Caco-2 (cell line): Measurements from ENCODE around the gene HID1. TPM values are rescaled to one million over a fixed set of nuclear protein-coding genes. Genes with fewer than 3 reads are reported as not detected.

Experiments used
- BruUV-seq: library from RNA; stranded (reverse); fragments of 400-500 nt; replicated peaks from 2 replicates; lab custom pipeline; 2021; lab: Mats Ljungman, UMichigan
- CTCF ChIA-PET: fragments of 300-600 bp; sonication (Branson Sonifier 250); formaldehyde crosslinking; loops from one replicate; lab custom pipeline; 2022; ENCODE audit warnings: antibody characterized with exemption; lab: Charles Lee
- POLR2A ChIA-PET: fragments of 300-600 bp; sonication (Branson Sonifier 250); formaldehyde crosslinking; loops from one replicate; lab custom pipeline; 2022; ENCODE audit warnings: antibody characterized with exemption; lab: Charles Lee
- DNase-seq, 2 experiments: peaks; one replicate each; pipeline versions ENCODE4 v3.0.0 to v3.0.0-alpha.2; 2020 to 2022
- H3K27me3 ChIP-seq: replicated peaks from 2 replicates; pipeline ENCODE4 v1.6.0; 2011; ENCODE audit warnings: low read length; ENCODE audit not compliant: control insufficient read depth, insufficient read depth
- H3K36me3 ChIP-seq: 2 replicates; pipeline ENCODE4 v1.5.1; 2011; ENCODE audit warnings: low read length; ENCODE audit not compliant: control insufficient read depth, insufficient read depth
- H3K4me1 ChIP-seq: fragments of 250-450 bp; sonication (Bioruptor Pico); 2 replicates; pipeline ENCODE4 v1.5.1; 2020; ENCODE audit warnings: mild to moderate bottlenecking
- H3K4me3 ChIP-seq: 2 replicates; pipeline ENCODE4 v1.5.1; 2011; ENCODE audit warnings: low read depth, mild to moderate bottlenecking, control low read depth, low read length
- H3K9me3 ChIP-seq: fragments of 250-450 bp; sonication (Bioruptor Pico); 2 replicates; pipeline ENCODE4 v1.5.1; 2020; ENCODE audit warnings: mild to moderate bottlenecking, moderate library complexity
- H3K27ac Mint-ChIP-seq: one replicate; pipeline ENCODE4 v1.8.0; 2022; ENCODE audit warnings: mixed read lengths; ENCODE audit not compliant: unreplicated experiment
- H3K27me3 Mint-ChIP-seq: one replicate; pipeline ENCODE4 v1.8.0; 2022; ENCODE audit warnings: mixed read lengths; ENCODE audit not compliant: insufficient read depth, unreplicated experiment
- H3K36me3 Mint-ChIP-seq: one replicate; pipeline ENCODE4 v1.8.0; 2022; ENCODE audit warnings: mild to moderate bottlenecking, mixed read lengths; ENCODE audit not compliant: insufficient read depth, unreplicated experiment
- H3K4me1 Mint-ChIP-seq: one replicate; pipeline ENCODE4 v1.8.0; 2022; ENCODE audit warnings: low read depth, mixed read lengths; ENCODE audit not compliant: unreplicated experiment
- H3K4me3 Mint-ChIP-seq: one replicate; pipeline ENCODE4 v1.8.0; 2022; ENCODE audit warnings: mild to moderate bottlenecking, moderate library complexity, mixed read lengths; ENCODE audit not compliant: unreplicated experiment
- H3K9me3 Mint-ChIP-seq: one replicate; pipeline ENCODE4 v1.8.0; 2022; ENCODE audit warnings: mixed read lengths; ENCODE audit not compliant: unreplicated experiment
- intact Hi-C: fragments of 100-400 bp; cut with micrococcal nuclease; formaldehyde crosslinking; loops from one replicate; pipeline ENCODE4 v1.10.0; 2022; ENCODE audit not compliant: unreplicated experiment
- total RNA-seq: library from RNA; stranded (reverse); gene quantifications from 2 replicates; pipeline ENCODE4 v1.2.3, GENCODE V29; 2022
- TF ChIP-seq, protein P1 (sequence below), 2 experiments: fragments of 200-600 bp in 1 of 2; IDR thresholded peaks; 1 replicate in 1 of 2; 2 replicates in 1 of 2; pipeline versions ENCODE4 v1.5.1 to v1.8.0; 2011 to 2022; ENCODE audit warnings: antibody characterized with exemption in 1 of 2, control low read depth in 1 of 2, inconsistent platforms in 1 of 2, low read depth in 1 of 2, low read length in 1 of 2, mild to moderate bottlenecking in 1 of 2, moderate library complexity in 1 of 2; ENCODE audit not compliant: insufficient read depth in 1 of 2, severe bottlenecking in 1 of 2, unreplicated experiment in 1 of 2

Gene HID1
- total RNA-seq, 1 experiment from 2014 or later, result 29.8 TPM

DNA sequence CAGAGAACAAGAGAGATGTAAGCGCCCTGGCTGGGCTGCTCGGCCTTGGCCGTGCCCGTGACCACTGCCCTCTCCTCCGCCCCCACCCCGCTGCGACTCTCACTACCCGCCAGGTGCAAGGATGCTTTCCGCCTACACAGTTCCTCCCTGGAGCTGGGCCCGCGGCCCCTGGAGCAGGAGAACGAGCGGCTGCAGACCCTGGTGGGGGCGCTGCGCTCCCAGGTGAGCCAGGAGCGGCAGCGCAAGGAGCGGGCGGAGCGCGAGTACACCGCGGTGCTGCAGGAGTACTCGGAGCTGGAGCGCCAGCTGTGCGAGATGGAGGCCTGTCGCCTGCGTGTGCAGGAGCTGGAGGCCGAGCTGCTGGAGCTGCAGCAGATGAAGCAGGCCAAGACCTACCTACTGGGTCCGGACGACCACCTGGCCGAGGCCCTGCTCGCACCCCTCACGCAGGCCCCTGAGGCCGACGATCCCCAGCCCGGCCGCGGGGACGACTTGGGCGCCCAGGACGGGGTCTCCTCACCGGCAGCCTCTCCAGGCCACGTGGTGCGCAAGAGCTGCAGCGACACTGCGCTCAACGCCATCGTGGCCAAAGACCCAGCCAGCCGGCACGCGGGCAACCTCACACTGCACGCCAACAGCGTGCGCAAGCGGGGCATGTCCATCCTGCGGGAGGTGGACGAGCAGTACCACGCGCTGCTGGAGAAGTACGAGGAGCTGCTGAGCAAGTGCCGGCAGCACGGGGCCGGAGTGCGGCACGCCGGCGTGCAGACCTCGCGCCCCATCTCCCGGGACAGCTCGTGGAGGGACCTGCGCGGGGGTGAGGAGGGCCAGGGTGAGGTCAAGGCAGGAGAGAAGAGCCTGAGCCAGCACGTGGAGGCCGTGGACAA is 30.8 kb upstream of the HID1 start:
- intact Hi-C loops, result no loop called here
- no peaks in the 10 kb centered on the region for H3K4me1 ChIP-seq
- H3K4me1 Mint-ChIP-seq, result no peaks in the 10 kb centered on the region

DNA sequence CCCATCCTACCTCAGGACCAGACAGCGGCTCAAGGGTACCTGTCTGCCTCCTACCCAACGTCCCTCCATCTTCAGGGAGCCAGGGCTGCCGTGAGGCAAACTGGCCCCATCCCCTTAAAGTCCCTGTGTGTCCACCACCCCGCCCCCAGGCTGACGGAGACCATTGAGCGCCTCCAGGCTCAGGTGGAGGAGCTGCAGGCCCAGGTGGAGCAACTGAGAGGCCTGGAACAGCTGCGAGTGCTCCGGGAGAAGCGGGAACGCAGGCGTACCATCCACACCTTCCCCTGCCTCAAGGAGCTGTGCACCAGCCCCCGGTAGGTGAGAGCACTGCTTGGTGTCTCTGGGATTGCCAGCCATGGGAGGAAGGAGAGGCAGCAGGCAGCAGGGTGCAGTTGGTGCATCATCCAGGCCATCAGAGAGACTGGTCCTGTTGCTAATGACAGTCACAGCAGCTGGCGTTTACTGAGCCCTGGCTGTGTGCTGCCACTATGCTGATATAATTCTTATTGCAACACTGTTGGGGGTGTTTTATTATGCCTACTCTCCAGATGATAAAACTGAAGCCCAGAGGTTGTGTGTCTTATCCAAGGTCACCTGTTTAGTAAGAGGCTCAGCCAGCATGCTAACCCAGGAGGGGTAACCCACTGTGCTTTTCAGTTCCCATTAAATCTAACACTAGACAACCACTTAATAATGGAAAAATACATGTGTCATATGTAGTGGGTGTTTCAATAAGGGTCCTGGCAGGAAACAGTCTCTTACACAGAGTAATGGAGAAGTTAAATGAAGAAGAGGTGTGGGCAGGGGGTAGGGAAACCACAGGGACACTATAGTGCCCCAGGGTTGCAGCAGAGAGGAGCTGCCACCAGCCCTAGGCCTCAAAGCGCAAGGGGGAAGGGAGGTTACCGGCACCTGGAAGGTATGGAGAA is 29.6 kb upstream of the HID1 start:
- no peaks in the 10 kb centered on the region for H3K27me3 Mint-ChIP-seq
- TF ChIP-seq, protein P1, sequence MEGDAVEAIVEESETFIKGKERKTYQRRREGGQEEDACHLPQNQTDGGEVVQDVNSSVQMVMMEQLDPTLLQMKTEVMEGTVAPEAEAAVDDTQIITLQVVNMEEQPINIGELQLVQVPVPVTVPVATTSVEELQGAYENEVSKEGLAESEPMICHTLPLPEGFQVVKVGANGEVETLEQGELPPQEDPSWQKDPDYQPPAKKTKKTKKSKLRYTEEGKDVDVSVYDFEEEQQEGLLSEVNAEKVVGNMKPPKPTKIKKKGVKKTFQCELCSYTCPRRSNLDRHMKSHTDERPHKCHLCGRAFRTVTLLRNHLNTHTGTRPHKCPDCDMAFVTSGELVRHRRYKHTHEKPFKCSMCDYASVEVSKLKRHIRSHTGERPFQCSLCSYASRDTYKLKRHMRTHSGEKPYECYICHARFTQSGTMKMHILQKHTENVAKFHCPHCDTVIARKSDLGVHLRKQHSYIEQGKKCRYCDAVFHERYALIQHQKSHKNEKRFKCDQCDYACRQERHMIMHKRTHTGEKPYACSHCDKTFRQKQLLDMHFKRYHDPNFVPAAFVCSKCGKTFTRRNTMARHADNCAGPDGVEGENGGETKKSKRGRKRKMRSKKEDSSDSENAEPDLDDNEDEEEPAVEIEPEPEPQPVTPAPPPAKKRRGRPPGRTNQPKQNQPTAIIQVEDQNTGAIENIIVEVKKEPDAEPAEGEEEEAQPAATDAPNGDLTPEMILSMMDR (IDR thresholded peaks at IDR 0.05; ENCODE audit: insufficient read depth in 1 of 2, low read depth in 1 of 2, low read length in 1 of 2, severe bottlenecking in 1 of 2, unreplicated experiment in 1 of 2), result no peak
- no peaks in the 10 kb centered on the region for H3K4me1 Mint-ChIP-seq
- H3K27ac Mint-ChIP-seq, result no peak overlapping the region
- no peaks in the 10 kb centered on the region for H3K9me3 ChIP-seq
- H3K36me3 Mint-ChIP-seq, result peaks cover 45% of the 10 kb centered on the region
- CTCF ChIA-PET, result no interaction called here
- no peak overlapping the region for H3K4me3 ChIP-seq
- H3K9me3 Mint-ChIP-seq, result no peaks in the 10 kb centered on the region
- peaks cover 2% of the 10 kb centered on the region for H3K36me3 ChIP-seq
- intact Hi-C loops, result no loop called here
- H3K4me1 ChIP-seq, result no peaks in the 10 kb centered on the region
- no peak for DNase-seq
- POLR2A ChIA-PET, result interaction anchor here (0.6 kb wide), 1 partner anchor 10 kb away, joined by 8 read pairs; no protein-coding TSS in a partner anchor
- H3K27me3 ChIP-seq, result no peaks in the 10 kb centered on the region
- no TSS peak for BruUV-seq
- no peak overlapping the region for H3K4me3 Mint-ChIP-seq

More for the DNA sequence above, 30.8 kb upstream of the HID1 start:
- POLR2A ChIA-PET, result interaction anchor here (0.6 kb wide), 1 partner anchor 11 kb away, joined by 8 read pairs; no protein-coding TSS in a partner anchor
- H3K36me3 Mint-ChIP-seq, result peaks cover 42% of the 10 kb centered on the region
- no peak for DNase-seq
- H3K27ac Mint-ChIP-seq, result no peak overlapping the region
- TF ChIP-seq, protein P1 (IDR thresholded peaks at IDR 0.05; ENCODE audit: insufficient read depth in 1 of 2, low read depth in 1 of 2, low read length in 1 of 2, severe bottlenecking in 1 of 2, unreplicated experiment in 1 of 2), result no peak
- Histone ChIP-seq H3K4me3 (no peak overlapping the region), H3K27me3 (no peaks in the 10 kb centered on the region), H3K9me3 (no peaks in the 10 kb centered on the region), H3K36me3 (peaks cover 2% of the 10 kb centered on the region)
- no peaks in the 10 kb centered on the region for H3K9me3 Mint-ChIP-seq
- no peaks in the 10 kb centered on the region for H3K27me3 Mint-ChIP-seq
- CTCF ChIA-PET, result interaction anchor here (1.4 kb wide), 1 partner anchor 79 kb away, joined by 4 read pairs; the partner anchor contains the start of gene OTOP2
- BruUV-seq, result no TSS peak
- H3K4me3 Mint-ChIP-seq, result no peak overlapping the region

GRCh38 chr17:74999523-74999922 is 27.0 kb upstream of the HID1 start:
- H3K36me3 ChIP-seq, result peaks cover 2% of the 10 kb centered on the region
- H3K4me3 ChIP-seq, result no peak overlapping the region
- BruUV-seq, result no TSS peak
- peaks cover 7% of the 10 kb centered on the region for H3K4me1 ChIP-seq
- no peaks in the 10 kb centered on the region for H3K27me3 ChIP-seq
- intact Hi-C loops, result no loop called here
- H3K9me3 ChIP-seq, result no peaks in the 10 kb centered on the region
- TF ChIP-seq, protein P1 (IDR thresholded peaks at IDR 0.05; ENCODE audit: insufficient read depth in 1 of 2, low read depth in 1 of 2, low read length in 1 of 2, severe bottlenecking in 1 of 2, unreplicated experiment in 1 of 2), result no peak
- Mint-ChIP-seq H3K9me3 (no peaks in the 10 kb centered on the region), H3K4me1 (peaks cover 1% of the 10 kb centered on the region), H3K27ac (no peak overlapping the region), H3K4me3 (no peak overlapping the region), H3K36me3 (peaks cover 53% of the 10 kb centered on the region), H3K27me3 (no peaks in the 10 kb centered on the region)
- ChIA-PET CTCF (interaction anchor here (0.7 to 1.1 kb wide), 2 partner anchors 32 to 38 kb away, joined by 3 read pairs; no protein-coding TSS in a partner anchor), POLR2A (interaction anchor here (1.7 kb wide), 1 partner anchor 13 kb away, joined by 7 read pairs; the partner anchor contains the start of gene MRPL58)
- DNase-seq, result no peak
